C4-2B (cell line): Measurements from ENCODE around the gene TH.

ENCODE experiments used
- CTCF ChIP-seq: fragments of 450-650 bp; conservative IDR thresholded peaks from 2 replicates; pipeline ENCODE4 v1.5.1; 2017; ENCODE audit warnings: mild to moderate bottlenecking
- ZFX ChIP-seq: fragments of 450-650 bp; IDR thresholded peaks from 2 replicates; pipeline ENCODE4 v1.6.1; 2017

GRCh38 chr11:2114430-2115241 is 57.0 kb downstream of the TH start:
- TF ChIP-seq CTCF, result no peak
- no peak for TF ChIP-seq ZFX
